Smooth muscle cell (in vitro differentiated cells): Measurements from ENCODE around the gene RP2. TPM values are rescaled to one million over a fixed set of nuclear protein-coding genes. Genes with fewer than 3 reads are reported as not detected.

Experiments
- DNase-seq: peaks from one replicate; lab custom pipeline; 2025; ENCODE audit not compliant: unreplicated experiment; lab: John Stamatoyannopoulos, UW
- H2AFZ ChIP-seq: fragments of 200-600 bp; sonication (generic); 2 replicates; pipeline ENCODE4 v1.6.0; 2016; ENCODE audit warnings: antibody characterized with exemption, low read depth, mild to moderate bottlenecking
- H3F3A ChIP-seq: fragments of 200-600 bp; sonication (generic); 2 replicates; pipeline ENCODE4 v1.6.0; 2017; ENCODE audit warnings: antibody characterized with exemption, low read depth
- H3K27ac ChIP-seq: fragments of 200-600 bp; sonication (generic); 2 replicates; pipeline ENCODE4 v1.5.1; 2016; ENCODE audit warnings: low read depth, mild to moderate bottlenecking
- H3K27me3 ChIP-seq: fragments of 200-600 bp; sonication (generic); 2 replicates; pipeline ENCODE4 v1.6.1; 2016; ENCODE audit warnings: low read depth, mild to moderate bottlenecking
- H3K36me3 ChIP-seq: fragments of 200-600 bp; sonication (generic); 2 replicates; pipeline ENCODE4 v1.5.1; 2016; ENCODE audit warnings: low read depth
- H3K4me1 ChIP-seq: fragments of 200-600 bp; sonication (generic); 2 replicates; pipeline ENCODE4 v1.5.1; 2016; ENCODE audit warnings: low read depth
- H3K4me2 ChIP-seq: fragments of 200-600 bp; sonication (generic); 2 replicates; pipeline ENCODE4 v1.6.0; 2016; ENCODE audit warnings: mild to moderate bottlenecking
- H3K4me3 ChIP-seq: fragments of 200-600 bp; sonication (generic); 2 replicates; pipeline ENCODE4 v1.5.1; 2016; ENCODE audit warnings: mild to moderate bottlenecking
- H3K79me2 ChIP-seq: fragments of 200-600 bp; sonication (generic); 2 replicates; pipeline ENCODE4 v1.6.0; 2016; ENCODE audit warnings: low read depth, mild to moderate bottlenecking
- H3K9ac ChIP-seq: fragments of 200-600 bp; sonication (generic); 2 replicates; pipeline ENCODE4 v1.6.0; 2016; ENCODE audit warnings: low read depth
- H3K9me3 ChIP-seq: fragments of 200-600 bp; sonication (generic); replicated peaks from 2 replicates; pipeline ENCODE4 v1.5.1; 2016; ENCODE audit warnings: low read depth
- H4K20me1 ChIP-seq: fragments of 200-600 bp; sonication (generic); 2 replicates; pipeline ENCODE4 v1.6.0; 2016; ENCODE audit warnings: low read depth
- WGBS: methylation state at CpG from one replicate; pipeline ENCODE4 v1.1.7; 2016; ENCODE audit warnings: low lambda C conversion rate; 5-methylcytosine and 5-hydroxymethylcytosine counted together
- polyA plus RNA-seq: library from polyadenylated mRNA; unstranded; fragments of >200 nt; fragmentation: Nextera tagmentation; extraction: Ambion mirVana; gene quantifications from 2 replicates; pipeline ENCODE4 v1.2.1, GENCODE V29; 2016
- total RNA-seq: library from RNA; depleted of rRNA; stranded (reverse); fragments of >200 nt; gene quantifications from 2 replicates; pipeline ENCODE4 v1.2.3, GENCODE V29; 2014
- TF ChIP-seq, protein P1 (sequence below): fragments of 200-600 bp; sonication (generic); IDR thresholded peaks from 2 replicates; pipeline ENCODE4 v1.5.1; 2017; ENCODE audit warnings: borderline replicate concordance, mild to moderate bottlenecking, antibody characterized with exemption; ENCODE audit not compliant: insufficient read depth, poor library complexity, severe bottlenecking

The RP2 gene
- total and polyA plus RNA-seq, 2 experiments from 2014 or later: 11.3 to 20.5 TPM

GRCh38 chrX:46912098-46912602 is 75.3 kb downstream of the RP2 start, which contains the start of gene JADE3:
Gene JADE3 (plus strand): TSS chrX:46912421. CDS start chrX:46984895, 72,474 bp downstream.
- H3K9me3 ChIP-seq: no peaks in the 10 kb centered on the region
- no peaks in the 10 kb centered on the region for H3F3A ChIP-seq
- peaks cover 28% of the 10 kb centered on the region for H3K79me2 ChIP-seq
- peak within 1 kb of the TSS; percentile 50 for H3K9ac ChIP-seq
- H3K27me3 ChIP-seq: no peaks in the 10 kb centered on the region
- H3K4me2 ChIP-seq: peak within 1 kb of the TSS; percentile 86
- peak within 1 kb of the TSS; percentile 32 for H2AFZ ChIP-seq
- H4K20me1 ChIP-seq: no peaks in the 10 kb centered on the region
- WGBS: 62% methylated on average over 30 of the region's 64 CpGs
- no peaks in the 10 kb centered on the region for H3K36me3 ChIP-seq
- DNase-seq: peak; percentile 5
- peaks cover 6% of the 10 kb centered on the region for H3K4me1 ChIP-seq
- TF ChIP-seq, protein P1, sequence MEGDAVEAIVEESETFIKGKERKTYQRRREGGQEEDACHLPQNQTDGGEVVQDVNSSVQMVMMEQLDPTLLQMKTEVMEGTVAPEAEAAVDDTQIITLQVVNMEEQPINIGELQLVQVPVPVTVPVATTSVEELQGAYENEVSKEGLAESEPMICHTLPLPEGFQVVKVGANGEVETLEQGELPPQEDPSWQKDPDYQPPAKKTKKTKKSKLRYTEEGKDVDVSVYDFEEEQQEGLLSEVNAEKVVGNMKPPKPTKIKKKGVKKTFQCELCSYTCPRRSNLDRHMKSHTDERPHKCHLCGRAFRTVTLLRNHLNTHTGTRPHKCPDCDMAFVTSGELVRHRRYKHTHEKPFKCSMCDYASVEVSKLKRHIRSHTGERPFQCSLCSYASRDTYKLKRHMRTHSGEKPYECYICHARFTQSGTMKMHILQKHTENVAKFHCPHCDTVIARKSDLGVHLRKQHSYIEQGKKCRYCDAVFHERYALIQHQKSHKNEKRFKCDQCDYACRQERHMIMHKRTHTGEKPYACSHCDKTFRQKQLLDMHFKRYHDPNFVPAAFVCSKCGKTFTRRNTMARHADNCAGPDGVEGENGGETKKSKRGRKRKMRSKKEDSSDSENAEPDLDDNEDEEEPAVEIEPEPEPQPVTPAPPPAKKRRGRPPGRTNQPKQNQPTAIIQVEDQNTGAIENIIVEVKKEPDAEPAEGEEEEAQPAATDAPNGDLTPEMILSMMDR: no peak
- peak within 1 kb of the TSS; percentile 59 for H3K4me3 ChIP-seq
- H3K27ac ChIP-seq: no peak within 1 kb of the TSS

DNA sequence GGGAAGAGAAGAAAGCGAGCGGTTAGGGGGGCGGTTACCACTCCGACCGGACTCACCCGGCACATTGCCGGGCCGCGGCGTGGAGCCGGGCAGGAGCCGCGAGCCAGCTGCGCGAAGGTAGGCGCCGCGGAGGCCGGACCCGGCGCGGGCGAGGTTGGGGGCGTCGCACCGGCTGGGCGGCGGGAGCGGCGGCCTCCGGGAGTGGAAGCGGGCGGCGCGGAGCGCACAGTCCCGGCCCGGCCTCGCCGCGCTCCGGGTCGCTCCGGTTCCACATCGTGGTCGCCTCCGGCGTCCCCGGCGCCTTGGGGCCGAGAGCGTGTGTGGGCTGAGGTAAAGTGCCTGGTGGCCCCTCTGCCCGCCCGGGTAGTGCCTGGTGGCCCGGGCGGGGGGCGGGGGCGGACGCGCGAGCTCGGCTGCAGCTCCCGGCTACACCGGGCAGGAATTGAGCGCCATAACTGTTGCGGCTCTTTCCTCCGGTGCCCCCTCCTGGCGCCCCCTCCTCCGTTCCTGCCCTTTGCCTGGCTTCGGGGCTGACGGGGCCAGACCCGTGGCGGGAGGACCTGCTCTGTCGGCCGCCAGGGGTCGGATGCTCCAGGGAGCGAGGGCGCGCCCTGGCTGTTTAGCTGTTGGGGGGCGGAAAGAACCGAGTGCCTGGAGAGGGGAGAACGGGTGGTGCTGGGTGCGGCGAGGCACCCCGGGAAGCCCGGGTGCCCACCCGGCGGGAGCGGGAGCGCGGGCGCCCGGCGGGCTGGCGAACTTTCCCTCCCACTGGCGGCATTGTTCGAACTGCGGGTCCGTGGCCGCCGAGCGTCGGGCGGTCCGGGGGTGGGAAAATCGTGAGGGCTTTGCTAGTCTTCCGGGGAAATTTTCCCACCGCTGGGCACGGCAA is 76.0 kb downstream of the RP2 start:
- H3F3A ChIP-seq: no peaks in the 10 kb centered on the region
- H2AFZ ChIP-seq: peak overlapping the region; percentile 32
- peak; percentile 5 for DNase-seq
- no peak overlapping the region for H3K27ac ChIP-seq
- H3K9me3 ChIP-seq: no peaks in the 10 kb centered on the region
- TF ChIP-seq, protein P1: peak; percentile 44
- peaks cover 28% of the 10 kb centered on the region for H3K79me2 ChIP-seq
- H3K27me3 ChIP-seq: no peaks in the 10 kb centered on the region
- peak overlapping the region; percentile 86 for H3K4me2 ChIP-seq
- H3K4me3 ChIP-seq: peak overlapping the region; percentile 59
- H3K9ac ChIP-seq: peak overlapping the region; percentile 50
- H3K36me3 ChIP-seq: no peaks in the 10 kb centered on the region
- WGBS: 47% methylated on average over 82 of the region's 109 CpGs
- peaks cover 6% of the 10 kb centered on the region for H3K4me1 ChIP-seq
- no peaks in the 10 kb centered on the region for H4K20me1 ChIP-seq

GRCh38 chrX:46913667-46914066 is 76.8 kb downstream of the RP2 start:
- TF ChIP-seq, protein P1: no peak
- Histone ChIP-seq H3K36me3 (no peaks in the 10 kb centered on the region), H2AFZ (peak overlapping the region; percentile 32), H4K20me1 (no peaks in the 10 kb centered on the region), H3K9me3 (no peaks in the 10 kb centered on the region), H3K4me1 (peaks cover 6% of the 10 kb centered on the region), H3K4me3 (peak overlapping the region; percentile 59), H3K4me2 (peak overlapping the region; percentile 86), H3K79me2 (peaks cover 31% of the 10 kb centered on the region), H3K27ac (no peak overlapping the region), H3K27me3 (no peaks in the 10 kb centered on the region), H3F3A (no peaks in the 10 kb centered on the region), H3K9ac (peak overlapping the region; percentile 50)
- 36% methylated on average over 14 of the region's 14 CpGs for WGBS
- DNase-seq: no peak
